Ovary (tissue), 9 donors: Measurements from ENCODE around the gene TRAF4. TPM values are rescaled to one million over a fixed set of nuclear protein-coding genes. Genes with fewer than 3 reads are reported as not detected.
A peak's percentile ranks its signal among the peaks of the same experiment; 100 is the strongest.

Experiments
- DNase-seq, 5 donors: peaks; one replicate each; pipeline ENCODE4 v3.0.0-alpha.2; 2019 to 2020
- H3K27ac ChIP-seq, 2 donors: fragments of 200-600 bp; one replicate each; pipeline versions ENCODE4 v1.5.1 to v1.8.0; 2019 to 2022
- H3K27me3 ChIP-seq: fragments of 200-600 bp; one replicate; pipeline ENCODE4 v1.8.0; 2022
- H3K36me3 ChIP-seq: fragments of 200-600 bp; sonication (generic); one replicate; pipeline ENCODE4 v1.5.1; 2019
- H3K4me1 ChIP-seq: one replicate; pipeline ENCODE4 v1.8.1; 2013; ENCODE audit warnings: mild to moderate bottlenecking, moderate library complexity; ENCODE audit not compliant: insufficient read depth
- H3K4me3 ChIP-seq: fragments of 200-600 bp; sonication (generic); one replicate; pipeline ENCODE4 v1.5.1; 2017
- H3K9me3 ChIP-seq, 2 donors: fragments of 200-600 bp in 1 of 2; sonication (generic) in 1 of 2; one replicate each; pipeline versions ENCODE4 v1.5.1 to v1.8.1; 2013 to 2019; ENCODE audit warnings: mild to moderate bottlenecking in 1 of 2, moderate library complexity in 1 of 2
- EP300 ChIP-seq: sonication (generic); formaldehyde crosslinking; IDR thresholded peaks from one replicate; pipeline ENCODE4 v1.6.1; 2017; ENCODE audit warnings: antibody characterized with exemption
- POLR2A ChIP-seq: fragments of 450-650 bp; IDR thresholded peaks from one replicate; pipeline ENCODE4 v1.6.1; 2017; ENCODE audit warnings: antibody characterized with exemption, mild to moderate bottlenecking, moderate library complexity
- WGBS, 3 donors: extraction: QIAGEN DNeasy Blood & Tissue Kit in 1 of 3; methylation state at CpG; one replicate each; pipeline versions ENCODE4 v1.1.5 to v1.1.7; 2013 to 2017; 5-methylcytosine and 5-hydroxymethylcytosine counted together
- intact Hi-C, 4 donors: fragments of 100-400 bp; cut with DNase I; formaldehyde crosslinking; loops; one replicate each; pipeline versions ENCODE4 v1.11.0 to v1.15.1; 2022 to 2023
- polyA plus RNA-seq, 2 donors: library from polyadenylated mRNA; stranded (reverse); fragments of 200-250 nt in 1 of 2; fragments of 350-450 nt in 1 of 2; fragmentation: Illumina TruSeq in 1 of 2; extraction: RNeasy Lipid Tissue Mini Kit (QIAGEN cat#74804) in 1 of 2; gene quantifications; one replicate each; pipeline ENCODE4 v1.2.3, GENCODE V29; 2013 to 2014
- total RNA-seq, 7 donors: library from RNA; depleted of rRNA in 2 of 7; stranded (reverse); fragments of >200 nt in 2 of 7; fragmentation: NEBNext Ultra II Directional in 3 of 7; extraction: Animal tissue kit (Norgen Biotek cat#: 25700) in 3 of 7; gene quantifications; one replicate each; pipeline versions ENCODE4 v1.1.0 to v1.2.4, GENCODE V29; 2016 to 2023
- TF ChIP-seq, protein P1 (sequence below), 3 donors: fragments of 450-650 bp in 2 of 3; fragments of 200-600 bp in 1 of 3; IDR thresholded peaks; one replicate each; pipeline versions ENCODE4 v1.5.1 to v1.8.0; 2016 to 2022; ENCODE audit warnings: antibody characterized with exemption in 3 of 3, mild to moderate bottlenecking in 1 of 3
- donor health status: DM: no; HTN: no; CAD: no; lungs with moderate emphysema.
- donor health status: DM: no; HTN: no; CAD: no.
- donor health status: Bipolar disorder and iron deficiency.
- donor health status: DM: yes; HTN: yes; CAD: no.
- donor health status: DM: no; HTN: no; CAD: no.
- donor health status: DM: yes; HTN: yes; CAD: no.

Gene TRAF4
- total and polyA plus RNA-seq, 9 donors, result 3.5 to 61.3 (median 14.9) TPM

- Histone ChIP-seq H3K9me3 (no peaks in the 10 kb centered on the region), H3K4me1 (peaks cover 12% of the 10 kb centered on the region), H3K27ac (no peak overlapping the region), H3K36me3 (no peaks in the 10 kb centered on the region), H3K27me3 (no peaks in the 10 kb centered on the region), H3K4me3 (no peak overlapping the region)
- 56 to 59% (median 56%) methylated on average over 5 to 7 of the region's 7 CpGs for WGBS, 3 donors
- no peak for TF ChIP-seq EP300
- no peak for TF ChIP-seq POLR2A
- TF ChIP-seq, protein P1, sequence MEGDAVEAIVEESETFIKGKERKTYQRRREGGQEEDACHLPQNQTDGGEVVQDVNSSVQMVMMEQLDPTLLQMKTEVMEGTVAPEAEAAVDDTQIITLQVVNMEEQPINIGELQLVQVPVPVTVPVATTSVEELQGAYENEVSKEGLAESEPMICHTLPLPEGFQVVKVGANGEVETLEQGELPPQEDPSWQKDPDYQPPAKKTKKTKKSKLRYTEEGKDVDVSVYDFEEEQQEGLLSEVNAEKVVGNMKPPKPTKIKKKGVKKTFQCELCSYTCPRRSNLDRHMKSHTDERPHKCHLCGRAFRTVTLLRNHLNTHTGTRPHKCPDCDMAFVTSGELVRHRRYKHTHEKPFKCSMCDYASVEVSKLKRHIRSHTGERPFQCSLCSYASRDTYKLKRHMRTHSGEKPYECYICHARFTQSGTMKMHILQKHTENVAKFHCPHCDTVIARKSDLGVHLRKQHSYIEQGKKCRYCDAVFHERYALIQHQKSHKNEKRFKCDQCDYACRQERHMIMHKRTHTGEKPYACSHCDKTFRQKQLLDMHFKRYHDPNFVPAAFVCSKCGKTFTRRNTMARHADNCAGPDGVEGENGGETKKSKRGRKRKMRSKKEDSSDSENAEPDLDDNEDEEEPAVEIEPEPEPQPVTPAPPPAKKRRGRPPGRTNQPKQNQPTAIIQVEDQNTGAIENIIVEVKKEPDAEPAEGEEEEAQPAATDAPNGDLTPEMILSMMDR (IDR thresholded peaks at IDR 0.05), result no peak
- peak in 3 of 5 donors; percentile 28 to 38 (median 35) for DNase-seq
- intact Hi-C loops, result no loop called here
Measured at GRCh38 chr17:28747051-28747691, 3.4 kb downstream of the TRAF4 start.

GRCh38 chr17:28747801-28748750 is 4.3 kb downstream of the TRAF4 start:
- Histone ChIP-seq H3K27ac (no peak overlapping the region), H3K4me3 (no peak overlapping the region), H3K9me3 (no peaks in the 10 kb centered on the region), H3K36me3 (no peaks in the 10 kb centered on the region), H3K4me1 (peaks cover 12% of the 10 kb centered on the region), H3K27me3 (no peaks in the 10 kb centered on the region)
- WGBS, 3 donors, result 85 to 90% (median 88%) methylated on average over 15 to 18 of the region's 18 CpGs
- peak in 3 of 5 donors; percentile 20 to 37 (median 28) for DNase-seq
- intact Hi-C loops, result no loop called here
- TF ChIP-seq, protein P1 (IDR thresholded peaks at IDR 0.05), result no peak
- TF ChIP-seq POLR2A (no peak), EP300 (no peak)

DNA sequence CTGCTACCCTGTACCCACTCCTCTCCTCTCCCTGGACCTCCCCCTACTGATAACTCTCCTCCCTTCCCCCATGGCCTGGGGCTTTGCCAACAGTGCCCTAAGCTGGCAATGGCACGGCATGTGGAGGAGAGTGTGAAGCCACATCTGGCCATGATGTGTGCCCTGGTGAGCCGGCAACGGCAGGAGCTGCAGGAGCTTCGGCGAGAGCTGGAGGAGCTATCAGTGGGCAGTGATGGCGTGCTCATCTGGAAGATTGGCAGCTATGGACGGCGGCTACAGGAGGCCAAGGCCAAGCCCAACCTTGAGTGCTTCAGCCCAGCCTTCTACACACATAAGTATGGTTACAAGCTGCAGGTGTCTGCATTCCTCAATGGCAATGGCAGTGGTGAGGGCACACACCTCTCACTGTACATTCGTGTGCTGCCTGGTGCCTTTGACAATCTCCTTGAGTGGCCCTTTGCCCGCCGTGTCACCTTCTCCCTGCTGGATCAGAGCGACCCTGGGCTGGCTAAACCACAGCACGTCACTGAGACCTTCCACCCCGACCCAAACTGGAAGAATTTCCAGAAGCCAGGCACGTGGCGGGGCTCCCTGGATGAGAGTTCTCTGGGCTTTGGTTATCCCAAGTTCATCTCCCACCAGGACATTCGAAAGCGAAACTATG is 5.2 kb downstream of the TRAF4 start:
- TF ChIP-seq, protein P1 (IDR thresholded peaks at IDR 0.05), result no peak
- no peak for TF ChIP-seq POLR2A
- no peak for TF ChIP-seq EP300

GRCh38 chr17:28749516-28750177 is 5.8 kb downstream of the TRAF4 start:
- Histone ChIP-seq H3K27ac (no peak overlapping the region), H3K27me3 (no peaks in the 10 kb centered on the region), H3K4me3 (no peak overlapping the region), H3K4me1 (peaks cover 12% of the 10 kb centered on the region), H3K36me3 (no peaks in the 10 kb centered on the region), H3K9me3 (no peaks in the 10 kb centered on the region)
- WGBS, 3 donors, result 45 to 53% (median 46%) methylated on average over 11 of the region's 11 CpGs
- intact Hi-C loops, result loop anchor here in 2 of 4 donors (2.0 to 10.0 kb wide), 2 partner anchors 23 to 155 kb away; partner anchors contain the start of genes DHRS13 (in 1 of the 2) and TLCD1 (in 1 of the 2)
- no peak for TF ChIP-seq POLR2A
- TF ChIP-seq, protein P1 (IDR thresholded peaks at IDR 0.05), result no peak
- TF ChIP-seq EP300, result no peak
- DNase-seq, result peak in 1 of 5 donors; percentile 37

More for the DNA sequence above, 5.2 kb downstream of the TRAF4 start:
- H3K27ac ChIP-seq, result no peak overlapping the region
- H3K27me3 ChIP-seq, result no peaks in the 10 kb centered on the region
- intact Hi-C loops, result no loop called here
- H3K4me3 ChIP-seq, result no peak overlapping the region
- peak in 3 of 5 donors; percentile 21 to 55 (median 32) for DNase-seq
- no peaks in the 10 kb centered on the region for H3K36me3 ChIP-seq
- H3K9me3 ChIP-seq, result no peaks in the 10 kb centered on the region
- H3K4me1 ChIP-seq, result peaks cover 12% of the 10 kb centered on the region
- 43 to 54% (median 47%) methylated on average over 18 of the region's 18 CpGs for WGBS, 3 donors
